GM21367 (cell line): Measurements from ENCODE around the gene SETBP1.

Experiments used
- ATAC-seq: cut with Tn5 transposase; IDR thresholded peaks from one replicate; pipeline ENCODE4 v1.9.1; 2021; ENCODE audit not compliant: unreplicated experiment

The SETBP1 gene

DNA sequence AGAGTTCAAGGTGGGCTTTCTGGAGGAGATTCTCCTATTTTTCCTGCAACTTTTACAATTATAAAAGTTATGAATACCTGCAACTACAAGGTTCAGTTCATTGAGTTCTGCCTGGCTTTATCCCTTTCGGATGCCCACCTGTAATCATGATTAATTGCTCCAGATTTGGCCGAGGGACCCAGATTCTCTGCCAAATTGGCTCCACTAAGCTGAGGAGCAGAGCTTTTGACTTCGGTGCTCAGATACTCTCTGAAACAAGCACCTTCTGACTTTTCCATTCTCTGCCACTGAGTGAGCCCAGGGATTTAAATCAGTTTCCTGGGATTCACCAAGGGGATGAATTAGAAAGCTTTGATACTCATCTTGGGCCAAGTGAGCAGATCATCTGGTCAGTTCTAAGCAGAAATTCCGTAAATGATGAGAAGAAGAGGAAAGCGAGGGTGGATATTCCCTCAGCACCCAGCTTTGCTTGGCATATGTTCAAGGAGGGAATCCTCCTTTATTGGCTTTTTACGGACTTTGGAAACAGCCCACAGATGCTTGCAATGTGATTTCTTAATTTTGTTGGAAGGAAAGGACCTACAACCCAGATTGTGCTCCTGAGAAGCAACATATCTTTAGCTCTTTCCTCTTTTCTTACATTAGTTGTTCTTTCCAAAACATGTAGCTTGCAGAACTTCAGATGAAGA lies 179.2 kb downstream of the SETBP1 start:
- ATAC-seq = no peak

DNA sequence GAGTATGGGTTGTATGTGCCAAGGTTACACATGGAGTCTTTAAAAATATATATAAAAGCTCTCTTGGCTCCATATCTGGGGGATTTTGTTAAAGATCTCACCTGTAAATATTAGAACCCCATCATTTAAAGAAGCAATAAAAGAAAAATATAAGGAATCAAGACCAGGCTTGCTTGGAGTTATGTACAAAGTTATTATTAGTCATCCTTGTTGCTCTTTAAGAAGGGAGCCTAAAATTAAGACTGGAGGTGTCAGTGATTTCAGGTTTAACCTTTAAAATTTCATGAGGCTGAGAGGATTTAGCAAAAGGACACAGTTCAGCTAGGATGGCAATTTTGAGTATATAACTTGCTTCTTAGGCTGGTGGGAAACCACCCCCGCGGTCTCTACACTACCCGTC lies 181.4 kb downstream of the SETBP1 start:
- no peak for ATAC-seq

DNA sequence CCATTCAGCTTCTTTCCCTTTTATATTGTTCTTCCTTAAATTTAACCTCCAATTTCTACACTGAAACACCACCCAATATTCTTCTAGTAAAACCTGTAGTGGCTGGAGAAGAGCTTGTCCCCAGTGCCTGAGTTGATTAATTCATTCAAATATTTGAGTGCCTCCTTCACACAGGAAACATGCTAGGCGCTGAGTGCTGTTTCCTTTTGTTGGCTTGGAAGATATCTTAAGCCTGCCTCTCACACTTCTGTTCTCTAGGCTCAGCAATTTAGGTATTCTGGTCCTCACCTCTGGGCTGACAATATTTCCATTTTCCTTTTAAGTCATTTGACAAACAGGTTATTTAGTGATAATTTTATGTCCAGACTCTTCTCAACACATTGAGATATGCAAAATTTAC lies 185.4 kb downstream of the SETBP1 start:
- no peak for ATAC-seq

DNA sequence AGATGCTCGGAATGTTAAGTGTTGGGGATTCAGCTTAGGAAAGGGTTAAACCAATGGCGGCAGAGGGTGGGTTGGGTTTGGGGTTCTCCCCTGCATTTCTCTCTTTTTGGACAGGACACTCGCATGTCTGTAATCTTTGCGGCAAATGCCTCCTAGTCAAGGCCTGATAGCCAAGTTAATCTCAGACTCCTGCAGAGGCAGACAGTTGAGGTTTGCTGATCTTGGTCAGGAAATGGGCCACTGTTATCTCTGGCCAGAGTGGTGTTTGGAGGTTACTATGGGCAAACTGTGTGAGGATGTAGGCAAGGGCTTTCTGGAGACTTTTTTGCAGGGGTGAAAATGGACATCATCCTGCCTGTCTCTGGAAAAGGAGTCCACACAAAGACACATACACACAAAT lies 188.8 kb downstream of the SETBP1 start:
- ATAC-seq = no peak

DNA sequence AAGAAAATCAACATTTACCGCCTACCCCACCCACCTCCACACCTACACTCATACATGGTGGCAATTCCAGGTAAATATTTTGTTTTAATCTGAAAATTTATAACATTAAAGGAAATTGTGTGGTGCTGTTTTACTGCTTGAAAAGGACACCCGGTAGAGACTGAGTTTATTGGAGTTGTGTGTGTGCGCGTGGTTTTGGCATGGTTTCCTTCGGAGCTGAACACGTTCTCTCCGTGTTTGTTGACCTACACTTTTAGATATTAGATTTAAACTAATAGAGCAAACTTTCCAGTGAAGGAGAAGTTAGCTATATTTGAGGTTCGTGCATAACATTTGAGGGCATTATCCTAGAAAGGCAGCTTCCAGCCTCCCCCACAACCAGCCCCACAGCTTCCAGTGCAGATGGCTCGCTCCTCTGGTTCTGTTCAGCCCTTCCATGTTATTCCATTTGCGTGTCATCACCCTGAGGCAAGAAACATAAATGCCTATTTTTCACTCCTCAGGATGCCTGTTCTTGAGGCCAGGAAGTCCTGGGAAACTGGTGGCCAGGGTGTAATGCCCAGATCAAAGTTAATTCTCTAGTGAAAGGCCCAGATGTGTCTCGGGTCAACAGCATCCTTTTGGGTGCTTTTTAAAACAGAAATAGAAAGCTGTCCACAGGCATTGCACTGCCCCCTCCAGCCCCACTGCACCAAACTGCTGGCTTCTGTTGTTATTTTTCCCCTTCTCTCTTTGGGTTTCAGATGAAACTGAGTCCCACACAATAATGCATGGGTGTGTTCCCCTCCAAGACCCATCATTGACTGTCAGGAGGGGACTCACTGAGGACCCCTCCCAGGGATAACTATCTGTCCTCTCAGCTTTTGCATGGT lies 190.2 kb downstream of the SETBP1 start:
- peak; percentile 25 for ATAC-seq

DNA sequence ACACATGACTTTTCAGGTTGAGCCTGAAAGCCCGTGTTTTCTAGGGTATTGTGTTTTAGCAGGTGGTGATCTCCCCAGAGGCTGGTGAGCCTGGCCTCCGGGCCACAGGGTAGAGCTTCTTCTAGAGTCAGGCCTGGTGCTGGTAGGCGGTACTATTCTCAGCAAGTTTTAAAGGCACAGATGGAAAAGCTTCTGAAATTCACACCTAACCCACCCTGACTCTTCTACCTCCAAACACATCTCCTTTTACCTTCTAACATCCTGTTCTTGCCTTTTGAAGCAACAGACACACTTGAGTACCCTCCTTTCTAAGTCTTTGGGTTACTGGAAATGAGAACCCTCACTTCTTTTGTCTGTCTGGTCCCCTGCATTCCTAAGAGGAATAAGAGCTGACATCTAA lies 191.1 kb downstream of the SETBP1 start:
- peak; percentile 93 for ATAC-seq

DNA sequence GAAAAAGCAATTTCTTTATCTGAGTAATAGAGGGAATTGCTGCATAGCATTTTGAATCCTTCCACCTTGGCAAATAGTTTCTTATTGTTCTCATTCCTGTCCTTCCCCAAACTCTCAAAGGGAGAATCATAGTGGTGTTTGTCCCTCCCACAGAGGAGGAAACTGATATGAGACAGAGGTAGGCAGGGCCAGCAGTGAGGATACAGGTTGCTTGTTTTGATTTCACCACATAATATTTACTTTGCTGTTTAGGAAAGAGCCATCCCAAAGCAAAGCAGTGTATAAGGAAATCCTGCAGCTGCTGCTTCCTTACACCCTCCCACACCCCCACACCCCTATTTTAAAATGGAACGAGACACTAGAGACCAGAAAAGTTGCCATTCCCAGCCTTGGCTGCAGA lies 195.3 kb downstream of the SETBP1 start:
- ATAC-seq = no peak

DNA sequence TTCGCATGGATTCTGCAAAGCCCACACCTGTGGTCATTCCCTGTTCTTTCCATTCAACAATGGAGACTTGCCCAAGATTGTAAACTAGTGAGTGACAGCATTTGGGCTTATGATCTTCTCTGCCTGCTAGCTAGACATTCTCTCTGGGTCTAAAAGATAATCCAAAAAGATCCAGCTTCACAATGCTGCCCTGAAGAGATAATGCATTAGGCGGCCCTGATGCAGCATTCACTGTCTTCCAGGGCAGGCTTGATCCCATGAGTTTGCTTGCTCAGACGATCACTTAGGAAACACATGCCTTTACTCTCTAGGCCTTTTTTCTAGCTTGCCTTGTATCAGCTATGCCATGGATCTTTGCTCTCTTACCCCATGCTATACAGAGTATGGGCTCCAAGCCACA lies 196.1 kb downstream of the SETBP1 start:
- ATAC-seq = no peak

DNA sequence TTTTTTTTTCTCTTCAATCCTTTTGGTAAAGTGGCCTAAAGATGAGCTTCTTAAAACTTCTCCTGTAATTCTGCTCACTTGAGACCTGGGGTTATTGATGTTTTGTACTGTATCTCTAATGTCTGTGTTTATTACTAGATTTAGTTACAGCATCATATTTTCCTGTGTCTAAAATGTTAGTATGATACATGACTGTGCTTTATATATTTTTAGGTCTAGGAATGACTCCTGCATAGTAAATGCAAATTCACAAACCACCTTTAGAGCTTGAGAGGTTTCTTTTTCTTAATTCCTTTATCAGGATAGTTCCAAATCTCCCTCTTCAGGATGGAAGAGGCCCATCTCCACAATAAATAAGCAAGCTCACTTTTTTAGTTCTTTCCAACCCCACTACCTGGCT lies 197.6 kb downstream of the SETBP1 start:
- ATAC-seq = no peak

DNA sequence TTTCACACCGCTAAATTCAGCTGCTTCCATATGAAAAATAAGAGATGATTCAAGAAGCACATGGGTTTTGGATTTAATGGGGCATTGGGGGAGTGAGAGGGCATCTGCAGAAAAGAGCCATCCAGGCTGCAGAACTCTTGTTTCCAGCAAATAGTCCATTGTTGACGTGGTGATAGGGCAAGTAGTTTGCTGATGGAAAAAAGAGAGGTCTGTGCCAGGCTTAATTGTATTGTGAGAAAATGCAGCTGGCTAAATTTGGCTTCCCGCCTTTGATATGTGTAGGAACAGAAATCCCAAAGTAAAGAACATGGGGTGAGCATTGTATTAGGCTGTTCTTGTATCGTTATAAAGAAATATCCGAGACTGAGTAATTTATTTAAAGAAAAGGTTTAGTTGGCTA lies 199.5 kb downstream of the SETBP1 start:
- ATAC-seq = no peak

DNA sequence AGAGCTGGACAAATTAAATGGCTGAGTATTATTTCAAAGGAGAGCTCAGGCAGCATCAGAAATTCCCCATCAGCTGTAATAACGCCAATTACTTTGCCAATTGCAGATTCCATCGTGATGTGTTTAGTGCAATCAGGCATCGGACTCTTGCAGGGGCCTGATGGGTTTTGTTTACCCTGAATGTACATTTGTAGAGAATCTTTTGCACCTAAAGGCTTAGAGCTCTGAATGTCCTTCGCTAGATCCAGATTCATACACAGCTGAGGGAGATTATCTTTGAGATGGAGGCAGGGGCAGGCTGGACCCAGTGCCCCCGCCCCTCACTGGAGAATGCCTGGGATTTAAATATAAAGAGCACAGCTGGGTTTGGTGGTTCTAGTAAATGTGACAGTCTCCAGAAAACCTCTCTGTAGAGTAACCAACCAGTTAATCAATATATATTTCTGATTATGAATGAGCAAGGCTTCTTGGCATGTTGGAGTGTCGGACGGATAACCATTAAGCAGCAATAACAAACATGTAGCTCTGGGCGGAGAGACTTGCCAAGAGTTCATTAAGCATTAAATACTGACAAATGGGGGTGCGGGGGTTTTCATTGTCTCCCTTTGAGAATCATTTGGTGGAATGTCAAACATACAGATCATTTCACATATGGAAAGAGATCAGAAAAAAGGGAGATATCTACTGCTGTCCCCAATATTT lies 200.9 kb downstream of the SETBP1 start:
- ATAC-seq = no peak

DNA sequence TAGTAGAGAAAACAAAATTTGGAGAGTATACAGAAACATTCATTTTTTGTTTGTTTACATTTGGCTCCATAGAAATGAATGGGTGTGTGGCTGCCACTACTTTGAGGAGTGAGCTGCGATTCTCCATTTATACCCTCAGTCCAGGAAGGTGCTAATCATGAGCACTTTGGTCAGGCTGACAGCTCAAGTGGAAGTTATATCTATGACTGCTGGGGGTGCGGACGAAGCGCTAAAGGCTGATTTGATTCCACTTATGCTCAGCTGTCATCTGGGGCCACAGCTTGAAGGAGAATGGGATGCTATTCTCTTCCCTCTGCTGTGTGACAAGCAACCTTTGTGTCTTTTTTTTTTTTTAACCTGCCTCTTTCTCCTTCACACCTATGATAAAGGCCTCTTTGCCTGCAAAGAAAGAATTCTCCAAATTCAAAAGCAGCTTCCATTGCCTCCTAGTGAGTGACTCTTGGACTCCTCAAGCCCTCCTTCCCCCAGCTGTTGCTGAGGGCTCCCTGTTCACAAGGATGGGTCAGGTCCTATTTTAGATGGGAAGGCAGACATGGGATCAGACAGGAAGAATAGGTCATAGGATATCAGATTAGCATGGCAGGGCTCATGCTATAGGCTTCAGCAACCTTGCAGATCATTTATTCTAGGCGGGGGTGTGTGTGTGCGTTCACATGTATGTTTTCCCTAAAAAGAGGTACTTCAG lies 201.6 kb downstream of the SETBP1 start:
- no peak for ATAC-seq

DNA sequence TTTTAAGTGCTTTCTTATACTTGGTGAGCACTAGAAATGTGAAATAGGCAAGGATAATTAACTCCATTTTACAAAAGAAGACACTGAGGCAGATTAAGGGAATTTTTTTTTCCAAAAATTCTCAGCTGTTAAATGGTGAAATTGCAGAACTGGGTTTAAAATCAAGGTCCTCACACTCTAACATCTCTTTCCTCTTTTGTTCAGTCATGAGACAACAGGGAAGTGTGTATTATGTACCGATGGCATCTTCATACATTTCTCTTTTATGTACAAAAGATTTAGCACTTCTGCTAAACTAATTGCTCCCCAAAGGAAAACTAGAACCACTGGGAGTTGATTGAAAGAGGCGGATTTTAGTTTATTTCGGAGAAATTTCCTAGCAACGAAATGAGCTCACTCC lies 203.0 kb downstream of the SETBP1 start:
- ATAC-seq = no peak

DNA sequence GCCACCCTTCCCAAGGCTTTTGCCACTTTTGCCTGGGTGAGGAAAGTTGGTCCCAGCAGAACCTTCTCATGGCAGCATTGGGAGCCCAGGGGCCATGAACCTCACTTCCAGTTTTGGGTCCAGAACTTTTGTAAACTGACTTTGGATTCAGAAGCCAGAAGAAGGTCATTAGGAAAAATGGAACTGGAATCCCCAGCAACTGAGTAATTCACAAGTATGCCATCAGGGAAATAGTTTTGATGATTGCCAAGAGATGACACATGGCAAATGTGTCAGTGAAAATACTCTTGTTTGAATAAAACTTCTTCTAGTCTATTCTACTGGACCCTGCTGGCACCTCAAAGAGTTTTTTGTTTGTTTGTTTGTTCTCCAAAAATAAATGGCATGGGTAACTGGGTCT lies 203.7 kb downstream of the SETBP1 start:
- no peak for ATAC-seq

DNA sequence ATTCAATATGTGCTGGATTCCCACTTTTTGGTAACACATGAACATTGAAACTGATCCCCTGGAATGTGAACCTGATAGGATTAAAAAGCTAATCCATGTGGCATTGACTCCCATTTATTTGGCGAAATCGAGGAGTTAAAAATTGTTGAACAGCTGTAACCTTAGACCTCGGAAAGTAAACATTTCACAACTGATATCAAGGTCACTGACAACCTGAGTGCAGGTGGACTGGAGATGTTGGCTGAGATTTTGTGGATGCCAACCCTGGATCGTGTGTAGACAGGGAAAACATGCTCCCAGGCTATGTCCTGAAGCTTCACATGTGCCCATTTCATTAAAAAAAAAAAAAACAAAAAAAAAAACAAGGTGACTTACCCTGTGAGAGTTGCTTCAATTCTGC lies 204.8 kb downstream of the SETBP1 start:
- no peak for ATAC-seq

DNA sequence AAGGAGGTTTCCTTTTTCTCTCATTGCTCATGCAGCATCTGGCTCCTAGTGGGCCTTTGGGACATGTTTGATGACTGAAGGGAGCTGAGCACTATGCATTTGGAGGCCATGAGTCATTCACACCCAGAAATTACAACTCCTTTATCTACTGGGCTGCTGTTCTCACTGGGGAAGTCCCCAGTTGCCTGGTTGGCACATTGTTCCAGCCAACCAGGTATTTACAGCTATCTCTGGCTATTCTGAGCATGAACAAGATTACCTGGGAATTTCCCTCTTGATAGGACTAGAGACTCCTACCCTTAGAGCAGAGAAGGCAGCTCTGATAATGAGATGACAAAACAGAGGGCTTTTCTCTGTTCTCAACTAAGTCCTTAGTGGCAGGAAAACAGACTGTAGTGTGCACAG lies 206.5 kb downstream of the SETBP1 start:
- ATAC-seq = peak; percentile 78

DNA sequence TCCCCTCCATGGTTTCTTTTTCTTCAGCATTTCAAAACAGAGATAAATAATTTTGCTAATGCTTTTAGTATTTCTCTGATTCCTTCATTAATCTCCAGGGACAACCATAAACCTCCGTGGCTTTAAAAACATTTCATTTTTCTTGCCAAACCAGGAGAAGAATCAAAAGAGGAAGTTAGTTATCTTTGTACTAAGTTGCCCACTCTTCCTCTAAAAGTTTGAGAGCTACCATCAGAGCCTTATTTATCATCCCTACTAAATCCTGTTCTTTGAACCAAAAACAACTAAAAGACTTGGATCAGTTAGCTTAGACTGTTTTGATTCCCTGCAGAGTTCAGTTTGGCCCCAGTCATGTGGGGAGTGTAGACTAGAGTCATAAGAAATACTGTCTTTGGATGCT lies 208.4 kb downstream of the SETBP1 start:
- no peak for ATAC-seq

DNA sequence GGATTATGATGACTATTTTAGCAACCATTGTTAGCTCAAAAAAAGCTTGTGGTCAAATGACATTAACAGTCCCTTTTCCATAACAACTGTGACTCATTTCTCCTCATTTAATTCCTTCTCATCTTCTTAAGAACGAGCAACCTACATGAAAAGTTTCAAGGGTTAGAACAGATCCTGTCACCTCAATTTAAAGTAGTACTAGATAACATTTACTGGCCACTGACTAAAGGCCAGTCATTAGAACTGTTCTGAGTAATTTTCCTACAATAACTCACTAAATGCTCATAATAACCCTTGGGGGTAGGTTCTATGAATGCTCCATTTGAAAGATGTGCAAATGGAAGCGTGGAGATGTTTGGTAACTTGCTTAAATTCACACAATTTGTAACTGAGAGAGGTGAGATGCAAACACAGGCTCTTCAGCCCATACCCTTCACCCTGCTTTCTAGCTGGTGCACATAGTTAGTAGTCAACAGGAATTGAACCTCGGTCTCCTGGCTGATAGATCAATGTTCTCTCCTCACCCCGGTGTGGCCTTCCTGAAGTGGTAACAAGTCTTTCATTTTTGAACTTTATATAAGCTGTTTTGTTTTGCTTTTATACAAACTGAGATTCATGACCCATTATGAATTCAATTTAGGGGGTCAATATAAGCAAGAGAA lies 212.5 kb downstream of the SETBP1 start:
- no peak for ATAC-seq

DNA sequence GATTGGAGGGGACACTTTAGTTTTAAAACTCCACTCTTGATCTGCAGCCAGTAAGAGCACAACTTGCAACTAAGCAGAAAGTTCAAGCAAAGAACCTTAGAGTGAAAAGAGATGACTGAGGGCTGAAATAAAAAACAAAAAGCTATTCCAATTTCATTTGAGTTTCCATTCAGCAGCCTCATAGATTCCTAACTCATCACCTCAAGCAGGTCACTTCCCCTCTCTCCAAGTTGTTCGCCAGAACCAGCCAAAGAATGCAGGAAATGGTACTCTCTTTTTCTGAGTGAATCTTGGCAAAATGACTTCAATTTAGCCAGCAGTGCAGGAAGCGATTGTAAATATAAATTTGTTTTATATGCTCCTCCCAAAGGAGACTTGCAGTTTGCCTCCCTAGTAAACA lies 213.3 kb downstream of the SETBP1 start:
- ATAC-seq = no peak

DNA sequence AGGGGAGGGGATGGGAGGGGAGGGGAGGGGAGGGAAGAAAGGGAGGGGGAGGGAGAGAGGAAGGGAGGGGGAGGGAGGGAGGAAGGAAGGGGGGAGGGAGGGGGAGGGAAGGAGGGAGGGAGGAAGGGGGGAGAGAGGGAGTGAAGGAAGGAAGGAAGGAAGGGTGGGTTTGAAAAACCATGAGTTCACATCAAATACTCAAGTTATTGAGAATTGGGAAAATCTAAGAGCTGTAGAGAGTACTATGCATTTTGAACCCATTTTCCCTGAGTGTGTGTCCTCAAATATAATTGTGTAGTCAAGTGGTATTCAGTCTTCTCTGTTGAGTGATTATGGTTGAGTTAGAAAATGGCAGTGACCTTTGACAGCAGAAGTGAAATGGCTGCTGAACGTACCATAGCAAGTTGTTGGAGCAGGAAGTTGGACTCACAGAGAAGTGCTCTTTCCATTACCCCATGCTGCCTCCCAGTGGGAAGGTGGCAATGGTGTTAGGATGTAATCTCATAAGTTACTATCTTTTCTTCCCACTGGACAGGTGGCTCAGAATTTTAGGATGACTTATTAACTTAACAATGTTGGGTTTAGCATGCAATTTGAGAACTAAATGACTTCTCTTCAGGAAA lies 214.6 kb downstream of the SETBP1 start:
- ATAC-seq = peak; percentile 57
